Adipocyte (in vitro differentiated cells): ENCODE data around the gene LIPM.

Source experiments
- DNase-seq: peaks from one replicate; pipeline ENCODE4 v3.0.0-alpha.2; 2015; ENCODE audit warnings: low read depth
- H3K27me3 ChIP-seq: replicated peaks from 2 replicates; pipeline ENCODE4 v1.7.0; 2013; ENCODE audit warnings: mild to moderate bottlenecking, low read length, moderate library complexity; ENCODE audit not compliant: control insufficient read depth, insufficient read depth
- H3K36me3 ChIP-seq: 2 replicates; pipeline ENCODE4 v1.7.0; 2013; ENCODE audit warnings: low read length, mild to moderate bottlenecking, moderate library complexity; ENCODE audit not compliant: control insufficient read depth, insufficient read depth, severe bottlenecking
- H3K4me1 ChIP-seq: 2 replicates; pipeline ENCODE4 v1.7.0; 2013; ENCODE audit warnings: mild to moderate bottlenecking, low read length, moderate library complexity; ENCODE audit not compliant: control insufficient read depth, insufficient read depth
- H3K4me3 ChIP-seq: 2 replicates; pipeline ENCODE4 v1.7.0; 2013; ENCODE audit warnings: mild to moderate bottlenecking, low read length, moderate library complexity
- H3K9ac ChIP-seq: 2 replicates; pipeline ENCODE4 v1.7.0; 2013; ENCODE audit warnings: mild to moderate bottlenecking, low read length, moderate library complexity
- H3K9me3 ChIP-seq: 2 replicates; pipeline ENCODE4 v1.7.0; 2013; ENCODE audit warnings: mild to moderate bottlenecking, low read length, moderate library complexity; ENCODE audit not compliant: control insufficient read depth

The LIPM gene

GRCh38 chr10:88804083-88804812, 1.7 kb downstream of the LIPM start:
- no peaks in the 10 kb centered on the region for H3K27me3 ChIP-seq
- no peaks in the 10 kb centered on the region for H3K4me1 ChIP-seq
- no peak overlapping the region for H3K9ac ChIP-seq
- H3K36me3 ChIP-seq = no peaks in the 10 kb centered on the region
- H3K9me3 ChIP-seq = no peaks in the 10 kb centered on the region
- H3K4me3 ChIP-seq = no peak overlapping the region
- no peak for DNase-seq

GRCh38 chr10:88805361-88805760, 2.8 kb downstream of the LIPM start:
- Histone ChIP-seq H3K9ac (no peak overlapping the region), H3K9me3 (no peaks in the 10 kb centered on the region), H3K4me1 (no peaks in the 10 kb centered on the region), H3K27me3 (no peaks in the 10 kb centered on the region), H3K36me3 (no peaks in the 10 kb centered on the region), H3K4me3 (no peak overlapping the region)
- peak; percentile 57 for DNase-seq

GRCh38 chr10:88805924-88806323, 3.4 kb downstream of the LIPM start:
- H3K9me3 ChIP-seq = no peaks in the 10 kb centered on the region
- H3K9ac ChIP-seq = no peak overlapping the region
- no peaks in the 10 kb centered on the region for H3K36me3 ChIP-seq
- no peak overlapping the region for H3K4me3 ChIP-seq
- no peaks in the 10 kb centered on the region for H3K4me1 ChIP-seq
- DNase-seq = no peak
- H3K27me3 ChIP-seq = peaks cover 1% of the 10 kb centered on the region

GRCh38 chr10:88809621-88810020, 7.1 kb downstream of the LIPM start:
- no peak for DNase-seq
- Histone ChIP-seq H3K9ac (no peak overlapping the region), H3K27me3 (peaks cover 3% of the 10 kb centered on the region), H3K36me3 (no peaks in the 10 kb centered on the region), H3K9me3 (no peaks in the 10 kb centered on the region), H3K4me3 (no peak overlapping the region), H3K4me1 (no peaks in the 10 kb centered on the region)

- Histone ChIP-seq H3K9me3 (no peaks in the 10 kb centered on the region), H3K4me1 (no peaks in the 10 kb centered on the region), H3K27me3 (peaks cover 3% of the 10 kb centered on the region), H3K36me3 (no peaks in the 10 kb centered on the region), H3K9ac (no peak overlapping the region), H3K4me3 (no peak overlapping the region)
- DNase-seq = peak; percentile 88
Observed at GRCh38 chr10:88810196-88810961, 7.8 kb downstream of the LIPM start.

- no peaks in the 10 kb centered on the region for H3K9me3 ChIP-seq
- no peaks in the 10 kb centered on the region for H3K36me3 ChIP-seq
- no peak overlapping the region for H3K4me3 ChIP-seq
- no peak overlapping the region for H3K9ac ChIP-seq
- DNase-seq = no peak
- no peaks in the 10 kb centered on the region for H3K4me1 ChIP-seq
- peaks cover 3% of the 10 kb centered on the region for H3K27me3 ChIP-seq
Observed at GRCh38 chr10:88813200-88813599, 10.7 kb downstream of the LIPM start.

GRCh38 chr10:88819290-88819689, 16.8 kb downstream of the LIPM start:
- Histone ChIP-seq H3K9ac (no peak overlapping the region), H3K4me1 (peaks cover 10% of the 10 kb centered on the region), H3K36me3 (no peaks in the 10 kb centered on the region), H3K4me3 (no peak overlapping the region), H3K9me3 (no peaks in the 10 kb centered on the region), H3K27me3 (no peaks in the 10 kb centered on the region)
- DNase-seq = no peak

- peak; percentile 95 for DNase-seq
- no peaks in the 10 kb centered on the region for H3K27me3 ChIP-seq
- no peak overlapping the region for H3K9ac ChIP-seq
- no peaks in the 10 kb centered on the region for H3K36me3 ChIP-seq
- H3K9me3 ChIP-seq = no peaks in the 10 kb centered on the region
- H3K4me1 ChIP-seq = peaks cover 10% of the 10 kb centered on the region
- no peak overlapping the region for H3K4me3 ChIP-seq
Observed at GRCh38 chr10:88820748-88821401, 18.3 kb downstream of the LIPM start.

GRCh38 chr10:88826388-88826787, 23.9 kb downstream of the LIPM start:
- DNase-seq = no peak
- no peaks in the 10 kb centered on the region for H3K36me3 ChIP-seq
- no peaks in the 10 kb centered on the region for H3K27me3 ChIP-seq

GRCh38 chr10:88827671-88828070, 25.1 kb downstream of the LIPM start:
- H3K4me3 ChIP-seq = no peak overlapping the region
- H3K27me3 ChIP-seq = no peaks in the 10 kb centered on the region

More at GRCh38 chr10:88826388-88826787, 23.9 kb downstream of the LIPM start:
- H3K9ac ChIP-seq = no peak overlapping the region
- no peak overlapping the region for H3K4me3 ChIP-seq
- H3K9me3 ChIP-seq = no peaks in the 10 kb centered on the region
- peaks cover 8% of the 10 kb centered on the region for H3K4me1 ChIP-seq

GRCh38 chr10:88828310-88828709, 25.8 kb downstream of the LIPM start:
- H3K36me3 ChIP-seq = no peaks in the 10 kb centered on the region
- H3K4me3 ChIP-seq = no peak overlapping the region
- H3K9me3 ChIP-seq = no peaks in the 10 kb centered on the region
- DNase-seq = no peak
- peaks cover 5% of the 10 kb centered on the region for H3K4me1 ChIP-seq
- H3K27me3 ChIP-seq = no peaks in the 10 kb centered on the region
- no peak overlapping the region for H3K9ac ChIP-seq

More at GRCh38 chr10:88827671-88828070, 25.1 kb downstream of the LIPM start:
- no peak for DNase-seq
- Histone ChIP-seq H3K36me3 (no peaks in the 10 kb centered on the region), H3K4me1 (peaks cover 5% of the 10 kb centered on the region), H3K9me3 (no peaks in the 10 kb centered on the region), H3K9ac (no peak overlapping the region)
